ENCODE data around the gene IL10. TPM values are rescaled to one million over a fixed set of nuclear protein-coding genes. Genes with fewer than 3 reads are reported as not detected.

IL10 gene
- total RNA-seq, 1 donor from 2014 or later, result not detected

DNA sequence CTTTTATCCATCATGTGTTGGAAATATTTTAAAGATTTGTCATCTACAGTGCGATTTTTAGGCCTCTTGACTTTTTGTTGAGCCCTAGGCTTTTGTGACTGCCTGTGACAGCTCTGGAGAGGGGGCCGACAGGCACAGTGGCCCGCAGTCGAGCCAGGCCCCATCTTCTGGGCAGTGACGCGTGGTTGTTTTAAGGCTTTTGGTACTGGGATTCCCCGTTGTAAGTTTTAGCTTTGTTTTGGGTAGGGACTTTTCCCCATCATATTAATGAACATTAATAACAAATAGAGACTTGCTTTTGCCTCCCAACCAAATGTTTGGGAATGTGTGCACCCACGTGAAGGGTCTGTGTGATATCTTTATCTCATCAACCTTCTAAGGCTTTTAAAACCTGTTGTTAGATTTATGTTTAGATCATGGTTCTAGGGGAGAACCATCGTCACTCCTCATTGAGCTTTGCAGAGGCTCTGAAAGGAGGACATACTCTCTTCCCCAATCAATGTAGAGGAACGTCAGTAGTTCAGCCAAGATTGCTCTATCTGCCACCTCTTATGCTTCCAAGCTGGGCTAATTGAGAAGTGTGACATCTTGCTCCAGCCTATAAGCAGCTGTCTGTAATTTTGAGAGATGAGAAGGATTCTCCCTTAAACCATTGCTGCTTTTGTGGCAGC, 53.0 kb downstream of the IL10 start:
- H3K4me3 ChIP-seq (ENCODE audit: low read depth, low read length), result no peak overlapping the region
- DNase-seq (ENCODE audit: low read depth), result no peak
- TF ChIP-seq CTCF (conservative IDR thresholded peaks at IDR 0.05; ENCODE audit: low read depth, low read length), result no peak

- H3K4me3 ChIP-seq (ENCODE audit: low read depth, low read length), result no peak overlapping the region
- DNase-seq (ENCODE audit: low read depth), result no peak
- TF ChIP-seq CTCF (conservative IDR thresholded peaks at IDR 0.05; ENCODE audit: low read depth, low read length), result no peak
These were observed 54.7 kb downstream of the IL10 start for GRCh38 chr1:206717674-206717989.

Other genes starting within 250 kb of the IL10 start
- 45.6 and 53.2 TPM in 2 replicates for gene EIF2D, start 160.0 kb downstream of the IL10 start, total RNA-seq
- 2.9 and 5.1 TPM in 2 replicates for gene DYRK3, start 137.0 kb downstream of the IL10 start, total RNA-seq
- gene MAPKAPK2, start 87.6 kb downstream of the IL10 start, total RNA-seq, result 45.5 and 57.9 TPM in 2 replicates
- gene IL19, start 1.7 kb downstream of the IL10 start, total RNA-seq, result not detected in 2 replicates
- not detected in 2 replicates for gene IL20, start 93.1 kb upstream of the IL10 start, total RNA-seq
- 1.1 TPM in 1 of 2 replicates, not detected in the other for gene IL24, start 124.9 kb upstream of the IL10 start, total RNA-seq
- 0.65 TPM in 1 of 2 replicates, not detected in the other for gene FCMR, start 149.4 kb upstream of the IL10 start, total RNA-seq
- 0.06 TPM in 1 of 2 replicates, not detected in the other for gene PIGR, start 174.0 kb upstream of the IL10 start, total RNA-seq
- 0.29 TPM in 1 of 2 replicates, not detected in the other for gene FCAMR, start 198.0 kb upstream of the IL10 start, total RNA-seq

All from epithelial cell of proximal tubule (primary cell).